ENCODE measurements around the gene ERCC3.
"Not testable (repeated sequence)": the region's sequence is repeated elsewhere in the genome, so short reads cannot be mapped to it uniquely, and the experiment has no call there.

Gene ERCC3

GRCh38 chr2:127226132-127226519 lies 67.8 kb downstream of the ERCC3 start:
- TF ChIP-seq CTCF (conservative IDR thresholded peaks at IDR 0.05): no peak
- no peak overlapping the region for H3K27ac ChIP-seq

DNA sequence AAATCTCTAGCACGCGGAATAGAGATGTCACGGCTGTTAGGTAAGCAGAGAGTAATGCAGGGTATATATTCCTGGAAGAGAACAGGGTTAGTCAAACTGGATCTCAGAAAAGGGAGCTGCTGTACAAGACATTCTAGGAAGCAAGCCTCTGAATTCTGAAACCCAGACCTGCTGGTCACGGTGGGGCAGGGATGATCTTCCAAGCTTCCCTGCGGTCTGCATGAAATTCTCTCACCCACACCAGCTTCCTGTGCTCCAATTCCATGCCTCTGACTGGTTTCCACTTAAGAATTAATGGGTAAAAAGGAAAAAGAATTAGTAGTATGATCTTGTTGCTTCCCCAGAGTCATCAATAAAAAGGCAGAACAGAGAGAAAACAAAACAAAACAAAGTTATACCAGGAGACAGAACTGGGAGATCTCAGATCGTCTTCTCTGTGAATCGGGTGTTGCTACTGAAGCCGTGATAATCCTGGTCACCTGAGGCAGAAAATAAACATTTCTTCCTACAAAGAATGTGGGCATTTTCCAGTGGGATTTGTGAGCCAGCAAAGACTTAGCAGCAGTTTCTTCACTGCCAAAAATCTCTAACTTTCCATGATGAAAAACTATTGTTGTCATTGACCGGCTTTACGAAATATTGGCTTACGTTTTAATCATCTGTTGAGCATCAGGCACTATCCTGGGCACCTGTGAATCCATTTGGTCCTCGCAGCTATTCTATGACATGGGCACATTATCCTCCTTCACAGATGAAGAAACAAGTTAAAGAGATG lies 68.6 kb downstream of the ERCC3 start:
- H3K27ac ChIP-seq: no peak overlapping the region
- no peak for TF ChIP-seq CTCF (conservative IDR thresholded peaks at IDR 0.05)

GRCh38 chr2:127224135-127224534 lies 69.8 kb downstream of the ERCC3 start:
- not testable (repeated sequence) for H3K27ac ChIP-seq

DNA sequence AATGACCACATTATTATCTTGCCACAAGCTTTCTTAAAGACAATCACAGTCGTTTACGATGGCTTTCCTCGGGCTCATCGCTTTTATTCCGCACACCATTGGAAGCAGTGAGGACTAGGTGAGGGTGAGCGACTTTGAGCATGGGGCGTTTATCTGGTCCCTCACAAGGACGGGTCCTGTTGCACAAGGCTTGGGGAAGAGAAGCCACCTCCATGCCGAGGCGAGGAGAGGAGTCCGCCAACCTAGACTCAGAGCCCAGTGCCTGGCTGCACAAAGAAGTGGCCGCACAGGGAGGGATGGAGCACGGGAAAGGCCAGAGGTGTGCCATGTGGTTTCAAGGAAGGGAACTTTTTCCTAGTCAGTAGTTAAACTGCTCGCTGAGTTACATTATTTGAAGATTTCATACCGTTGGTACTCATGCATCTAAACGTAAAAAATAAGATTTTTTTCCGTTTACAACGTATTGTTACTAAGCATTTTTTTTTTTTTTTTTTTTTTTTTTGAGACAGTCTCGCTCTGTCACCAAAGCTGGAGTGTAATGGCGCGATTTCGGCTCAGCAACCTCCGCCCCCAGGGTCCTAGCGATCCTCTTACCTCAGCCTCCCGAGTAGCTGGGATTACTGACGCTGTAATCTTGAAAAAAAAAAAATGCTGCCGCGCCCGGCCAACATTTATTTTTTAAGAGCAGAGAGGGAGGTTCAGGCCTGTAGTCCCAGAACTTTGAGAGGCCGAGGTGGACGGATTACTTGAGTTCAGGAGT lies 73.0 kb downstream of the ERCC3 start:
- TF ChIP-seq CTCF (conservative IDR thresholded peaks at IDR 0.05): no peak

DNA sequence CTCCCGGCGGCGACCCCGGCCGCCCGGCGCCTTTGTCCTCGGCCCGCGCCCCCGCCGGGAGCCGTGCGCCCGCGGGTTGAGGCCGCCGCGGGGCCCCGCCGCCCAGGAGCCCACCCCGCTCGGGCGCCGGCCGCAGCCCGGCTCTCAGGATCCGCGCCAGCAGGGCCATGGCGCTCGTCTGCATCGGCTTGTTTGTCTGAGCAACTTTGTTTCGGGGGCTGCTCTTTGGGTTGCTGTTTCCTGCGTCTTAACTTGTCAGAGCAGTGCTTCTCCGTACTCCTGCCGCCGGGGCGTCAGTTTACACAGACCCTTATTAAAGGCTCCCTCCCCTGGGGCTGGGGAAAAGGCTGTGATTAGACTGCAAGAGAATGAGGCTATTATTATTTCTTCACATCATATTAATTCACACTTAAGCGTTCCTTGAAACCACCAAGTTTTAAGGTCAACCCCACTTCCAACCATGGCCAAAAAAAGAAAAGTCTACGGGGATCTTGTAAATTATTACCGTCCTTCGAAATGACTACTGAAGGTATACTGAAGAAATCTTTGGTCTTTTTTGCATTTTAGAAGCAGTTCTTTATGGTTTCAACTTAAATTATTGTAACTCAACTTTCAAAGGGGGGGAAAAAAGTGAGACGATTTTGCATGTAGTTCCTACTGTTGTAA lies 73.7 kb downstream of the ERCC3 start, which contains the start of gene CYP27C1:
Gene CYP27C1 (minus strand): TSS at position 198 of the 666 bp plus-strand sequence. CDS start 29 bp downstream, at position 169.
- H3K27ac ChIP-seq: no peak within 1 kb of the TSS
- no peak for TF ChIP-seq CTCF (conservative IDR thresholded peaks at IDR 0.05)

More for the DNA sequence above, 73.0 kb downstream of the ERCC3 start:
- no peak overlapping the region for H3K27ac ChIP-seq

GRCh38 chr2:127219171-127220070 lies 74.5 kb downstream of the ERCC3 start:
- H3K27ac ChIP-seq: no peak overlapping the region
- TF ChIP-seq CTCF (conservative IDR thresholded peaks at IDR 0.05): no peak

- no peak for TF ChIP-seq CTCF (conservative IDR thresholded peaks at IDR 0.05)
- H3K27ac ChIP-seq: no peak overlapping the region
These were observed 75.2 kb downstream of the ERCC3 start for GRCh38 chr2:127218812-127219170.

Measured in VCaP (cell line).